Kidney (tissue), 14 donors: ENCODE measurements around the gene APOL2. TPM values are rescaled to one million over a fixed set of nuclear protein-coding genes. Genes with fewer than 3 reads are reported as not detected.

Experiments
- DNase-seq, 5 donors: peaks; one replicate each; pipeline ENCODE4 v3.0.0-alpha.2; 2013 to 2020
- FAIRE-seq: peaks from 2 replicates; lab custom pipeline; 2012; peaks lifted over from hg19 to GRCh38; lab: Jason Lieb, UNC
- H3K27ac ChIP-seq, 2 donors: one replicate each; pipeline ENCODE4 v1.7.0; 2013; ENCODE audit warnings: low read depth in 2 of 2, low read length in 2 of 2, inconsistent platforms in 1 of 2
- H3K27me3 ChIP-seq: one replicate; pipeline ENCODE4 v1.7.1; 2013; ENCODE audit warnings: low read length, inconsistent platforms; ENCODE audit not compliant: control insufficient read depth, insufficient read depth
- H3K36me3 ChIP-seq, 3 donors: one replicate each; pipeline versions ENCODE4 v1.7.0 to v1.7.1; 2013; ENCODE audit warnings: low read length in 3 of 3, control low read depth in 1 of 3, inconsistent platforms in 1 of 3; ENCODE audit not compliant: insufficient read depth in 3 of 3, control insufficient read depth in 2 of 3
- H3K4me1 ChIP-seq, 3 donors: one replicate each; pipeline versions ENCODE4 v1.7.0 to v1.7.1; 2013; ENCODE audit warnings: low read length in 3 of 3, inconsistent platforms in 1 of 3, low read depth in 1 of 3; ENCODE audit not compliant: control insufficient read depth in 2 of 3, insufficient read depth in 2 of 3
- H3K4me3 ChIP-seq, 3 donors: one replicate each; pipeline versions ENCODE4 v1.7.0 to v1.8.1; 2013; ENCODE audit warnings: low read length in 3 of 3, control low read depth in 1 of 3, inconsistent platforms in 1 of 3
- H3K9ac ChIP-seq, 3 donors: one replicate each; pipeline versions ENCODE4 v1.7.0 to v1.7.1; 2013; ENCODE audit warnings: low read length in 3 of 3, control low read depth in 1 of 3, inconsistent platforms in 1 of 3
- H3K9me3 ChIP-seq, 3 donors: one replicate each; pipeline versions ENCODE4 v1.7.0 to v1.7.1; 2013; ENCODE audit warnings: low read length in 3 of 3, control low read depth in 1 of 3, inconsistent platforms in 1 of 3; ENCODE audit not compliant: control insufficient read depth in 2 of 3, insufficient read depth in 1 of 3
- intact Hi-C: fragments of 100-400 bp; cut with DNase I; formaldehyde crosslinking; loops from one replicate; pipeline ENCODE4 v1.11.1; 2022
- polyA plus RNA-seq: library from polyadenylated mRNA; stranded (reverse); fragments of 350-450 nt; fragmentation: Illumina TruSeq; extraction: RNeasy Lipid Tissue Mini Kit (QIAGEN cat#74804); gene quantifications from one replicate; pipeline ENCODE4 v1.2.3, GENCODE V29; 2014; ENCODE audit warnings: low read depth, low replicate concordance; ENCODE audit not compliant: insufficient read depth
- total RNA-seq: library from RNA; stranded (reverse); fragmentation: NEBNext Ultra II Directional; extraction: Animal tissue kit (Norgen Biotek cat#: 25700); gene quantifications from one replicate; pipeline ENCODE4 v1.2.1, GENCODE V29; 2021
- TF ChIP-seq, protein P1 (sequence below): IDR thresholded peaks from 3 replicates; pipeline ENCODE4 v1.5.1; 2012; ENCODE audit warnings: mild to moderate bottlenecking, moderate library complexity, borderline replicate concordance; ENCODE audit not compliant: insufficient read depth; ENCODE audit errors: extremely low read depth
- donor health status: control.
- donor health status: control.
- donor health status: control.
- donor health status: control.
- donor health status: control.
- donor health status: DM: yes; HTN: yes; CAD: no.
- donor health status: Normal renal cell carcinoma (clear cell type).

APOL2 gene
- total and polyA plus RNA-seq, 2 donors from 2014 or later: 34.8 to 48.8 TPM

DNA sequence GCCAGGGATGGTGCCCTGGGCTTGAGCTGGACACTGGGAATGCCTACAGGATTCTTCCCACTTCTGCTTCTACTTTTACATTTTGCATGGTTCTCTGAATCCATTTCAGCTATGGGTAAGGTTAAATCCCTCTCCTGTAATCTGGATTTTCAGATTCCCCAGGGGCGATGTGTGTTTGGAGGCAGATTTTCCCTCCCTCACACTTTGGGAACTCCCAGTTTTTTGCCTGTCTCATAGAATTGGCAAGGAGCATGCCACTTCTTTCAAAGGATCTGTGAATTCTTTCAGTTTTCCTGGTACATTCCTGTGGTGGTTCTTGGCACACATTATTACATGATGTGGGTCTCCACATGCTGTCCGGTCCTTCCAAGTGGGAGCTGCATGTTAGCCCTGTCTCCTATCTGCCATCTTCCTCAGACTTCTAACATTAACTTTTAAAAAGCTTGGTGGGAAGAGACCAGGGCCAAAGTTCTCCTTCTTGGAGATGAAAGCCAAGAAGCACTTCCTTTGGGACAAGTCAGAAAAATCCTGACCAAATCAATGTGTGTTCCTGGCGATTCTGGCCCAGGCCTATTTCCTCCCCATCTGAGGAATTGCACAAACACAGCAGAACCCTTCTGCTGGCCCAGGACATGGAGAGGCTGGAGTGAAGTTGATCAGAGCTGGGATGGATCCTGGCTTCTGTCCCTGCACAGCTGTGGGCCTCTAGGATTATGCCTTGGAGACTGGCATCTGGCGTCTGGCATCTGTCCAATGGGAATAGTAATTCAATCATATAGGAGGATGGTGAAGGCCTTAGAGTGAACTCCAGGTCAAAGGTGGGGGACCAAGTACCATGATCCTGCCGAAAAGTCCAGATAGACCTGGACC lies 5.4 kb upstream of the APOL2 start:
- Histone ChIP-seq H3K4me3 (no peak overlapping the region), H3K4me1 (peaks cover 2% of the 10 kb centered on the region in 3 donors), H3K9ac (no peak overlapping the region), H3K27me3 (no peaks in the 10 kb centered on the region), H3K36me3 (no peaks in the 10 kb centered on the region), H3K27ac (no peak overlapping the region), H3K9me3 (no peaks in the 10 kb centered on the region)
- intact Hi-C loops: no loop called here
- TF ChIP-seq, protein P1, sequence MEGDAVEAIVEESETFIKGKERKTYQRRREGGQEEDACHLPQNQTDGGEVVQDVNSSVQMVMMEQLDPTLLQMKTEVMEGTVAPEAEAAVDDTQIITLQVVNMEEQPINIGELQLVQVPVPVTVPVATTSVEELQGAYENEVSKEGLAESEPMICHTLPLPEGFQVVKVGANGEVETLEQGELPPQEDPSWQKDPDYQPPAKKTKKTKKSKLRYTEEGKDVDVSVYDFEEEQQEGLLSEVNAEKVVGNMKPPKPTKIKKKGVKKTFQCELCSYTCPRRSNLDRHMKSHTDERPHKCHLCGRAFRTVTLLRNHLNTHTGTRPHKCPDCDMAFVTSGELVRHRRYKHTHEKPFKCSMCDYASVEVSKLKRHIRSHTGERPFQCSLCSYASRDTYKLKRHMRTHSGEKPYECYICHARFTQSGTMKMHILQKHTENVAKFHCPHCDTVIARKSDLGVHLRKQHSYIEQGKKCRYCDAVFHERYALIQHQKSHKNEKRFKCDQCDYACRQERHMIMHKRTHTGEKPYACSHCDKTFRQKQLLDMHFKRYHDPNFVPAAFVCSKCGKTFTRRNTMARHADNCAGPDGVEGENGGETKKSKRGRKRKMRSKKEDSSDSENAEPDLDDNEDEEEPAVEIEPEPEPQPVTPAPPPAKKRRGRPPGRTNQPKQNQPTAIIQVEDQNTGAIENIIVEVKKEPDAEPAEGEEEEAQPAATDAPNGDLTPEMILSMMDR: no peak
- FAIRE-seq (no peak), DNase-seq (peak in 2 of 5 donors; percentile 22 to 57)

DNA sequence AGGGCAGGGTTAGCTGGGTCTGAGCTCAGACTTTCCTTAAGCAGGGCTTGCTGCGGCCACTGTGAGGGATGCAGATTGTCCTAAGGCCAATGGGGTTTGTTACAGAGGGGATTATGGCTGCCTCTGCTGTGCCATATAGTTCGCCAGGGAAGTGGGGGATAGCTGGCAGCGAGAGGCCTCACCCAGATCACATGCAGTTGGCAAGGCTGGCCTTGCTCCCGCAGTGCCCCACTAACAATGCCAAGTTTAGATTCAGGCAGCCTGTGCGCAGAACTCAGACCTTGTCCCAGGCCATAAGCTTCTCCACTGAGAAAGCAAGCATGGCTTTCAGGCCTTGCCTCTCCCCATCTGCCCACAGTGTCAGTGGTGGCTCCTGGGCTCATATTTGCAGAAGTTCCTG lies 4.7 kb upstream of the APOL2 start:
- DNase-seq: no peak
- no peak overlapping the region for H3K27ac ChIP-seq

GRCh38 chr22:36239150-36239400 lies 252 bp downstream of the APOL2 start:
- H3K9me3 ChIP-seq: no peaks in the 10 kb centered on the region
- peaks cover 2 to 18% (median 9%) of the 10 kb centered on the region in 3 donors for H3K4me1 ChIP-seq
- H3K9ac ChIP-seq: peak overlapping the region; percentile 91 to 98 (median 97)
- no peaks in the 10 kb centered on the region for H3K27me3 ChIP-seq
- DNase-seq (no peak), FAIRE-seq (no peak)
- intact Hi-C loops: no loop called here
- H3K27ac ChIP-seq: peak overlapping the region; percentile 96 to 97
- TF ChIP-seq, protein P1: no peak
- peak overlapping the region; percentile 99 for H3K4me3 ChIP-seq
- H3K36me3 ChIP-seq: peaks cover 0 to 4% (median 2%) of the 10 kb centered on the region in 3 donors

More for the DNA sequence above, 4.7 kb upstream of the APOL2 start:
- no peak for FAIRE-seq
- no peak overlapping the region for H3K4me3 ChIP-seq
- H3K27me3 ChIP-seq: no peaks in the 10 kb centered on the region
- H3K9me3 ChIP-seq: no peaks in the 10 kb centered on the region
- H3K4me1 ChIP-seq: peaks cover 2 to 5% (median 2%) of the 10 kb centered on the region in 3 donors
- TF ChIP-seq, protein P1: no peak
- intact Hi-C loops: no loop called here
- no peaks in the 10 kb centered on the region for H3K36me3 ChIP-seq
- no peak overlapping the region for H3K9ac ChIP-seq
